Stomach (tissue), 4 donors: ENCODE measurements around the gene GLIPR2.

Experiments
- CTCF ChIP-seq, 7 experiments: fragments of 450-650 bp in 4 of 7; fragments of 200-600 bp in 3 of 7; sonication (generic) in 3 of 7; IDR thresholded peaks; one replicate each; pipeline ENCODE4 v1.5.1; 2016 to 2019; ENCODE audit warnings: antibody characterized with exemption in 7 of 7, control low read depth in 2 of 7, mild to moderate bottlenecking in 1 of 7
- POLR2A ChIP-seq, 4 donors: fragments of 450-650 bp; IDR thresholded peaks; one replicate each; pipeline ENCODE4 v1.6.1; 2016; ENCODE audit warnings: antibody characterized with exemption in 4 of 4, control low read depth in 2 of 4, mild to moderate bottlenecking in 1 of 4, moderate library complexity in 1 of 4

DNA sequence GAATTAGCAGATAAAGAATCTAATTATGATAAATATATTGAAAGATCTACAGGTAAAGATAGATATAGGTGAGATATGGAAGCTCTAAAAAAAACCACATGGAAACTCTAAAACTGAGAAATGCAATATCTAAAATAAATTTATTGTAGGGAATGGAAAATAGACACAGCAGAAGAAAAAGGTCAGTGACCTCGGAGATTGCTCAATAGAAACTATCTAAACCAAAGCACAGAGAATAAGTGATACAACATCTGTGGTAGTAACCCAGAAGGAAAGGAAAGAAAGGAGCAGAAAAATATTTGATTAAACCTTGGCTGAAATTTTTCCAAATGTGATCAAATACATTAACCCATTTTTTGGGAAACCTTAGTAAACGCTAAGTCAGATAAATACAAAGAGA, 43.1 kb upstream of the GLIPR2 start:
- no peak for TF ChIP-seq POLR2A (IDR thresholded peaks at IDR 0.05)
- no peak for TF ChIP-seq CTCF (IDR thresholded peaks at IDR 0.05)
